Colon (tissue), 2 donors: ENCODE measurements around the gene GAK.
"Not testable (repeated sequence)": the region's sequence is repeated elsewhere in the genome, so short reads cannot be mapped to it uniquely, and the experiment has no call there.

Experiments used
- FAIRE-seq: peaks from 2 replicates; lab custom pipeline; 2012; peaks lifted over from hg19 to GRCh38; lab: Jason Lieb, UNC
- donor health status: control.
- donor health status: control.

GAK gene

GRCh38 chr4:931960-932712 lies at the start of gene GAK, which contains the start of gene TMEM175:
Gene GAK, minus strand, starts transcription at chr4:932316. Its CDS starts 129 bp downstream, at chr4:932187.
Gene TMEM175, plus strand, starts transcription at chr4:932460. Its CDS starts 15,280 bp downstream, at chr4:947740.
- FAIRE-seq = no peak

- FAIRE-seq = no peak
These were observed 47.0 kb upstream of the GAK start for GRCh38 chr4:978957-979701.

GRCh38 chr4:976016-976415 lies 43.9 kb upstream of the GAK start:
- not testable (repeated sequence) for FAIRE-seq

GRCh38 chr4:974668-975067 lies 42.6 kb upstream of the GAK start:
- FAIRE-seq = no peak

DNA sequence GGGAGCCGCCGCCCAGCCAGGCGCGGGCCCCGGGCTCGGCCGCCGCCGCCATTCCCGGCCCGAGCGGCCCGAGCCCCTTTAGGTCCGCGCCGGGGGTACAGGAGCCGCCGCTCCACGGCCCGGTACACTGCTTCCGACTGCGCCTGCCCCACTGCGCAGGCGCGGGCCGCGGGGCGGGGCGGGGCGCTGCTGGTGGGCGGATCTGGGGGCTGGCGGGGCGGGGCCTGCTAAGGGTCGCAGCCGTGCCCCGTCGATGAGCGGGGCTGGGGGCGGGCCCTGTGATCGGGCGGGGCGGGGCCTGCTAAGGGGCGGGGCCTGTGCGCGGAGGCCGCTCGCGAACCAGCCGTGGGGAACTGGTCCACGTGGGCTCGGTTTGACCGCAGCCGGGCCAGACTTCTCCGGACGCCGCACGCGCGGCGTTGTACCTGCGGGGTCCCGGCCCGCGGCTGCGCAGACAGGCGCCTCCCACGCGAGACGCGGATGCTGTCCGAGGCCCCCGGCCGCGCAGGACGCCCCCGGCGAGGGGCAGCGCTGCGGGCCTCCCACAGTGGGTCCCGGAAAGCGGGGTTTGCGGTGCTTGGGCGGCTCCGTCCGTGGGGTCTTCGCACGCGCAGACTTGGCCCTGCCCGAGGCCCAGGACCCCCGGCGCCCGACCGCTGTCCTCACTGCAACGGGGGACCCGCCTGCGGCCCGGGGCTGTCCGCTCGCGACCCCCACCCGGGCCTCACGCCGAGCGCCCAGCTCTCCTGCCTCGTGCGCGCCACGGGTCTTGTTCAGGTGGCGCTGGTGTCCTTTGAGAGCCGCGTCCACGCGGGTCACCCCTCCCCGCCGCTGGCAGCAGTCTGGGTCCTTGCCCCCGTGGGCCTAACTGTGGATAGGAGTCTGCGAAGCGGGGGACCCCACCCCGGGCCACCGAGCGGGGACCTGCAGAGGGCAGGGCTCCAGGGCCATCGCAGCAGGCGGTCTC lies 41.6 kb upstream of the GAK start, which contains the start of gene DGKQ:
TSS of gene DGKQ (minus strand) at position 139 of the 967 bp plus-strand sequence. CDS start at position 52, 87 bp downstream.
- FAIRE-seq = no peak

GRCh38 chr4:972651-973424 lies 40.7 kb upstream of the GAK start:
- no peak for FAIRE-seq

- FAIRE-seq = no peak
These were observed 39.8 kb upstream of the GAK start for GRCh38 chr4:971666-972500.

- no peak for FAIRE-seq
These were observed 38.9 kb upstream of the GAK start for GRCh38 chr4:970854-971520.

GRCh38 chr4:970046-970745 lies 38.1 kb upstream of the GAK start:
- no peak for FAIRE-seq

- FAIRE-seq = no peak
These were observed 36.7 kb upstream of the GAK start for GRCh38 chr4:968621-969394.

GRCh38 chr4:968221-968620 lies 36.1 kb upstream of the GAK start:
- FAIRE-seq = no peak

GRCh38 chr4:967113-968104 lies 35.3 kb upstream of the GAK start:
- FAIRE-seq = no peak

DNA sequence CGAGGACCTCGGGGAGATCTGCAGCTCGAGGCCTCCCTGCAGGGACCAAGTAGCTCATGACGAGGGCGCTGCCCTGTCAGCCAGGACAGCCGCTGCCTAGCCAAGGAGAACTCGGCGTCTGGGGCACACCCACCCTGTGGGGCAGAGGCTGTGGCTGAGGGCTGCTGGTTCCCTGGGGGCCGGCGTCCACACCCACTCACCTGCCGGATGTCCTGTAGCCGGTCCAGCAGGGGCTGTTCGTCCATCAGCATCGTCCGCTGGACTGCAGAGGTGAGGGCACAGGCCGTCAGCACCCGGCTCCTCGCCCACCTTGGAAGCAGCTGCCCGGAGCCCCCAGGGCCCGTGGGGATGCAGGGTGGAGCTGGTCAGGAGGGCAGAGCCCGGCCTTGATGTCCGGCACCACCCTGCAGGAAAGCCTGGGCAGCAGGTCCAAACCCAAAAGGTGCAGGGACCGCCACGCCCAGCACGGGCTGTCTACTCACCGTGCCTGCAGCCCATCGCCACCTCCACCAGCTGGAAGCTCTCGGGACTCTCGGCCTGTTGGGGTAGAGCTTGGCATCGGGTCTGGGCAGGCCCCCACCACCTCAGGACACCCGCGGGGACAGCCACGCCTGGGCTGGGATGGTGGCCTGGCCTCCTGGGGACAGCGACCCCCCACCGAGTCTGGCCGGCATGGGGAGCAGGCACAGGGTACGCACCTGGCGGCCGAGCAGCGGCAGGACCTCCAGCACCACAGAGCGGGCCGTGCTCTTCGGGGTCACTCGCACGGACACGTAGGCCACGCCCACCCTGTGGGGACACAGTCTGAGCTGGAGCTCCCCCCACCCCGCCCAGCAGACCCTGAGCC lies 34.4 kb upstream of the GAK start:
- no peak for FAIRE-seq

DNA sequence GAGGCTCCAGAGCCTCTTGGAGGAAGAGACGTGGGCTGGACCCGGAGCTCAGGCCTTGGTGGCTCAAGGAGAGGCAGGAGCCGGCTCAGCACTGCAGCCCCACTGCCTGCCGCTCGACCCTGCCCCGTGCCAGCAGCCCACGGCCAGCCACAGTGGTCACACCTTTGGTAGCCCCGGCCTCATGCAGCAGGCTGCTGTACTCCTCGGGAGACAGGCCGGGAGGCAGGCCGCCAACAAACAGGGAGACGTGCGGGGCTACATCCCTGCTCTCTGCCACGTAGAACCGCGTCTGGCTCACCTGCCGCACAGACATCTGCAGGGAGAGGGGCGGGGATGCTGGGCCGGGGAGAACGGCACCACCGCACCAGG lies 33.6 kb upstream of the GAK start:
- FAIRE-seq = no peak

DNA sequence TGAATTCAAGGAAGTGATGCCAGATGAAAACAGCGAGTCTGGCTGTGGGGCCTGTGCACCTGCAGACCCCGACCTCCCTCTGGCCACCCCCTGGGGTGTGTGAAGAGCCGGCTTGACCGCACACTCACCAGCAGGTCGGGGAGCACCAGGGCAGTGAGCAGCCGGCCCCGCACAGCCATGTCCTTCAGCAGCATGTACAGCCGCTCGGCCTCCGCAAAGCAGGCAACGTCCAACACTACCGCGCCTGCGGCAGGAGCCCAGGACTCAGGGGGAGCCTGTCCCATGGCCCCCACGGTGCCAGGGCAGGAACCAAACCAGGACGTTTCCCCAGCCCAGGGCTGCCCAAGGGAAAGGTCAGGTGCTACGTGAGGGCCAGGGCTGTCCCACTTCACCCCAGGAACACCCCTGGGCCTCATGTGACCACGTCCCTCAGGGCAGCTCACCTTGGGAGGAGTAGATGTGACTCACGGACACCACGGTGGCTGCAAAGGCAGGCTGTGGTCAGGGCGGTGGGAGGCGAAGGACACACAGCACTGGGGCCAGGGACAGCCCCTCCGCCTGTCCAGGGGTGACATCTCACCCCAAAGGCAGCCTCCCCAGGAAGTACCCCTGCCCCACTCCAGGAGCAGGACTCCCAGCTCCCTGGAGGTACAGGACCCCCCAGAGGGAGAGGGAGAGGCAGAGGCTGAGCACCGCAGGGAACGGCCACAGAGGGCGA lies 33.1 kb upstream of the GAK start:
- FAIRE-seq = no peak
